Activated CD8-positive, alpha-beta memory T cell treated with anti-CD3 and anti-CD28 coated beads for 4 hours (primary cell): ENCODE measurements around the gene AIRE.
"Not testable (repeated sequence)": the region's sequence is repeated elsewhere in the genome, so short reads cannot be mapped to it uniquely, and the experiment has no call there.

Experiments used
- DNase-seq, 2 donors: peaks; one replicate each; pipeline ENCODE4 v3.0.0-alpha.2; 2020; ENCODE audit warnings: low read depth in 2 of 2

Gene AIRE

GRCh38 chr21:44285138-44285992 lies at the start of gene AIRE:
AIRE (plus strand) TSS chr21:44285876; CDS start chr21:44286007, 131 bp downstream.
- no peak for DNase-seq

GRCh38 chr21:44240353-44240752 lies 45.3 kb upstream of the AIRE start:
- not testable (repeated sequence) for DNase-seq

- DNase-seq, result not testable (repeated sequence)
Observed at GRCh38 chr21:44240842-44241241, 44.8 kb upstream of the AIRE start, which contains the start of gene ICOSLG. ICOSLG (minus strand) TSS chr21:44240943; CDS start chr21:44240817, 126 bp downstream.

- not testable (repeated sequence) for DNase-seq
Observed at GRCh38 chr21:44241281-44241680, 44.4 kb upstream of the AIRE start.

- DNase-seq, result not testable (repeated sequence)
Observed at GRCh38 chr21:44243980-44244379, 41.7 kb upstream of the AIRE start.

- not testable (repeated sequence) for DNase-seq
Observed at GRCh38 chr21:44247904-44248303, 37.8 kb upstream of the AIRE start.

- DNase-seq, result not testable (repeated sequence)
Observed at GRCh38 chr21:44249204-44250037, 36.3 kb upstream of the AIRE start.

GRCh38 chr21:44253832-44254710 lies 31.6 kb upstream of the AIRE start:
- DNase-seq, result no peak

GRCh38 chr21:44255511-44255981 lies 30.1 kb upstream of the AIRE start:
- no peak for DNase-seq

GRCh38 chr21:44258056-44258725 lies 27.5 kb upstream of the AIRE start:
- no peak for DNase-seq

GRCh38 chr21:44259082-44259705 lies 26.5 kb upstream of the AIRE start:
- DNase-seq, result no peak

- DNase-seq, result no peak
Observed at GRCh38 chr21:44260066-44260465, 25.6 kb upstream of the AIRE start.

GRCh38 chr21:44260791-44261631 lies 24.7 kb upstream of the AIRE start:
- DNase-seq, result no peak

- no peak for DNase-seq
Observed at GRCh38 chr21:44261675-44262295, 23.9 kb upstream of the AIRE start, which contains the start of gene DNMT3L. DNMT3L (minus strand) TSS chr21:44261897; CDS start chr21:44261259, 638 bp downstream.

- DNase-seq, result no peak
Observed at GRCh38 chr21:44262338-44263056, 23.2 kb upstream of the AIRE start.

GRCh38 chr21:44263221-44263760 lies 22.4 kb upstream of the AIRE start:
- DNase-seq, result no peak

- no peak for DNase-seq
Observed at GRCh38 chr21:44263768-44264167, 21.9 kb upstream of the AIRE start.

GRCh38 chr21:44265734-44266270 lies 19.9 kb upstream of the AIRE start:
- no peak for DNase-seq
